ENCODE measurements around the gene CEP85L. TPM values are rescaled to one million over a fixed set of nuclear protein-coding genes. Genes with fewer than 3 reads are reported as not detected.

CEP85L gene
- total RNA-seq, 1 experiment from 2014 or later: 0.13 TPM

GRCh38 chr6:118661831-118662230 lies 10.4 kb upstream of the CEP85L start:
- no peak for DNase-seq (ENCODE audit: low spot score)

- no peak for DNase-seq (ENCODE audit: low spot score)
Measured at GRCh38 chr6:118660218-118660569, 8.8 kb upstream of the CEP85L start.

GRCh38 chr6:118659513-118660217 lies 8.3 kb upstream of the CEP85L start:
- no peak for DNase-seq (ENCODE audit: low spot score)

GRCh38 chr6:118656847-118657451 lies 5.6 kb upstream of the CEP85L start:
- no peak for DNase-seq (ENCODE audit: low spot score)

GRCh38 chr6:118652051-118652615 lies 742 bp upstream of the CEP85L start:
- DNase-seq (ENCODE audit: low spot score): no peak

GRCh38 chr6:118650582-118651281 lies 659 bp downstream of the CEP85L start:
- DNase-seq (ENCODE audit: low spot score): no peak

- DNase-seq (ENCODE audit: low spot score): no peak
Measured at GRCh38 chr6:118649918-118650581, 1.3 kb downstream of the CEP85L start.

- DNase-seq (ENCODE audit: low spot score): no peak
Measured at GRCh38 chr6:118648866-118649554, 2.4 kb downstream of the CEP85L start.

GRCh38 chr6:118646977-118647376 lies 4.4 kb downstream of the CEP85L start:
- DNase-seq (ENCODE audit: low spot score): no peak

- no peak for DNase-seq (ENCODE audit: low spot score)
Measured at GRCh38 chr6:118645395-118645794, 6.0 kb downstream of the CEP85L start.

- no peak for DNase-seq (ENCODE audit: low spot score)
Measured at GRCh38 chr6:118644007-118644406, 7.4 kb downstream of the CEP85L start.

- no peak for DNase-seq (ENCODE audit: low spot score)
Measured at GRCh38 chr6:118641042-118641441, 10.3 kb downstream of the CEP85L start.

- DNase-seq (ENCODE audit: low spot score): no peak
Measured at GRCh38 chr6:118639054-118639964, 12.1 kb downstream of the CEP85L start.

- DNase-seq (ENCODE audit: low spot score): no peak
Measured at GRCh38 chr6:118638288-118638687, 13.1 kb downstream of the CEP85L start.

GRCh38 chr6:118635909-118636735 lies 15.3 kb downstream of the CEP85L start:
- no peak for DNase-seq (ENCODE audit: low spot score)

- no peak for DNase-seq (ENCODE audit: low spot score)
Measured at GRCh38 chr6:118632359-118632758, 19.0 kb downstream of the CEP85L start.

GRCh38 chr6:118630923-118631322 lies 20.5 kb downstream of the CEP85L start:
- DNase-seq (ENCODE audit: low spot score): no peak

GRCh38 chr6:118630067-118630466 lies 21.3 kb downstream of the CEP85L start:
- DNase-seq (ENCODE audit: low spot score): no peak

GRCh38 chr6:118627724-118628123 lies 23.7 kb downstream of the CEP85L start:
- no peak for DNase-seq (ENCODE audit: low spot score)

Measured in HT-29 (cell line).